Spinal cord (tissue), 10 donors: Measurements from ENCODE around the gene RFWD3. TPM values are rescaled to one million over a fixed set of nuclear protein-coding genes. Genes with fewer than 3 reads are reported as not detected.

Source experiments
- DNase-seq, 6 donors: peaks; one replicate each; pipeline versions ENCODE4 v3.0.0 to v3.0.0-alpha.2; 2013 to 2015; ENCODE audit warnings: low spot score in 6 of 6, low read depth in 4 of 6
- H3K27ac ChIP-seq: one replicate; pipeline ENCODE4 v1.5.1; 2013; ENCODE audit warnings: low read depth, low read length, control low read depth
- H3K27me3 ChIP-seq: one replicate; pipeline ENCODE4 v1.6.1; 2013; ENCODE audit warnings: low read length; ENCODE audit not compliant: control insufficient read depth, insufficient read depth
- H3K36me3 ChIP-seq: one replicate; pipeline ENCODE4 v1.6.1; 2013; ENCODE audit warnings: low read length; ENCODE audit not compliant: control insufficient read depth, insufficient read depth
- H3K4me1 ChIP-seq: one replicate; pipeline ENCODE4 v1.6.1; 2013; ENCODE audit warnings: low read length; ENCODE audit not compliant: control insufficient read depth, insufficient read depth
- H3K4me3 ChIP-seq: one replicate; pipeline ENCODE4 v1.5.1; 2013; ENCODE audit warnings: low read depth, low read length, control low read depth
- H3K9me3 ChIP-seq: one replicate; pipeline ENCODE4 v1.6.1; 2013; ENCODE audit warnings: low read length; ENCODE audit not compliant: control insufficient read depth, insufficient read depth
- WGBS: methylation state at CpG from one replicate; pipeline ENCODE4 v1.1.5; 2013; ENCODE audit warnings: missing lambda C conversion rate; ENCODE audit not compliant: insufficient coverage; 5-methylcytosine and 5-hydroxymethylcytosine counted together
- polyA plus RNA-seq, 2 donors: library from polyadenylated mRNA; unstranded; fragments of 120-200 nt; gene quantifications; one replicate each; pipeline ENCODE4 v1.2.1, GENCODE V29; 2013; ENCODE audit not compliant: insufficient read length in 2 of 2
- total RNA-seq, 2 donors: library from RNA; depleted of rRNA in 1 of 2; stranded (reverse); fragments of 120-200 nt in 1 of 2; fragments of >200 nt in 1 of 2; gene quantifications; one replicate each; pipeline versions ENCODE4 v1.2.3 to v1.2.4, GENCODE V29; 2013 to 2014
- donor health status: healthy.

RFWD3 gene
- total and polyA plus RNA-seq, 4 donors = 12.5 to 15.3 (median 13.3) TPM

- no peak overlapping the region for H3K27ac ChIP-seq
- no peaks in the 10 kb centered on the region for H3K4me1 ChIP-seq
- H3K36me3 ChIP-seq = no peaks in the 10 kb centered on the region
- H3K27me3 ChIP-seq = no peaks in the 10 kb centered on the region
- no peak overlapping the region for H3K4me3 ChIP-seq
- no peaks in the 10 kb centered on the region for H3K9me3 ChIP-seq
- 70% methylated on average over 4 of the region's 12 CpGs for WGBS
- no peak for DNase-seq
Measured at GRCh38 chr16:74575807-74576643, 90.7 kb downstream of the RFWD3 start.

- Histone ChIP-seq H3K4me1 (no peaks in the 10 kb centered on the region), H3K27me3 (no peaks in the 10 kb centered on the region), H3K27ac (no peak overlapping the region), H3K9me3 (no peaks in the 10 kb centered on the region), H3K4me3 (no peak overlapping the region), H3K36me3 (no peaks in the 10 kb centered on the region)
- whole genome bisulfite sequencing = no CpG with 5 or more reads among the region's 7 CpGs
- DNase-seq = no peak
Measured at GRCh38 chr16:74575175-74575806, 91.4 kb downstream of the RFWD3 start.

- DNase-seq = peak in 1 of 6 donors; percentile 55
- H3K36me3 ChIP-seq = no peaks in the 10 kb centered on the region
- no CpG with 5 or more reads among the region's 2 CpGs for WGBS
- no peak overlapping the region for H3K27ac ChIP-seq
- H3K9me3 ChIP-seq = no peaks in the 10 kb centered on the region
- no peak overlapping the region for H3K4me3 ChIP-seq
- H3K4me1 ChIP-seq = no peaks in the 10 kb centered on the region
- no peaks in the 10 kb centered on the region for H3K27me3 ChIP-seq
Measured at GRCh38 chr16:74574146-74574545, 92.5 kb downstream of the RFWD3 start.

DNA sequence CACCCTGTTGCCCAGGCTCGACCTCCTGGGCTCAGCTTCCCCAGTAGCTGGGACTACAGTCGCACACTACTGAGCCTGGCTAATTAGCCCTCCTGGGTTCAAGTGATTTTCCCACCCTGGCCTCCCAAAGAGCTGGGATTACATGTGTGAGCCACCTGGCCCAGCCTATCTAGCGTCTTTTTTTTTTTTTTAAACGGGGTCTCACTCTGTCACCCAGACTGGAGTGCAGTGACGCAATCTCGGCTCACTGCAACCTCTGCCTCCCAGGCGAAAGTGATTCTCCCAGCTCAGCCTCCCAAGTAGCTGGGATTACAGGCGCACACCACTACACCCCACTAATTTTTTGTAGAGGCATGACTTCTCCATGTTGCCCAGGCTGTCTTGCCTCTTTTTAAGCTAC is 93.1 kb downstream of the RFWD3 start:
- no peaks in the 10 kb centered on the region for H3K4me1 ChIP-seq
- H3K27ac ChIP-seq = no peak overlapping the region
- DNase-seq = no peak
- 84% methylated on average over 8 of the region's 8 CpGs for WGBS
- H3K36me3 ChIP-seq = no peaks in the 10 kb centered on the region
- H3K27me3 ChIP-seq = no peaks in the 10 kb centered on the region
- no peak overlapping the region for H3K4me3 ChIP-seq
- no peaks in the 10 kb centered on the region for H3K9me3 ChIP-seq

Other genes starting within 250 kb of the RFWD3 start
- gene CLEC18B, start 245.4 kb downstream of the RFWD3 start, total RNA-seq = 1 to 10 TPM; 1.3 to 5.1 TPM
- 1 to 10 TPM; 3.9 to 6.9 TPM for gene CLEC18B, start 245.4 kb downstream of the RFWD3 start, polyA plus RNA-seq
- gene GLG1, start 59.8 kb downstream of the RFWD3 start, total RNA-seq = 100 to 1,000 TPM; 114 to 149 TPM
- gene GLG1, start 59.8 kb downstream of the RFWD3 start, polyA plus RNA-seq = 100 to 1,000 TPM; 107 to 128 TPM
- 1 to 10 TPM; 4.2 to 4.6 TPM for gene MLKL, start 34.0 kb upstream of the RFWD3 start, total RNA-seq
- gene MLKL, start 34.0 kb upstream of the RFWD3 start, polyA plus RNA-seq = 1 to 10 TPM; 1.6 to 2.8 TPM
- 1 to 10 TPM; 3.8 to 7.1 TPM for gene FA2H, start 107.9 kb upstream of the RFWD3 start, total RNA-seq
- 10 to 100 TPM; 20.4 to 21.4 TPM for gene FA2H, start 107.9 kb upstream of the RFWD3 start, polyA plus RNA-seq